ENCODE results near the gene PRDM12. TPM values are rescaled to one million over a fixed set of nuclear protein-coding genes. Genes with fewer than 3 reads are reported as not detected.

The PRDM12 gene
- total RNA-seq, 1 donor from 2014 or later = not detected

DNA sequence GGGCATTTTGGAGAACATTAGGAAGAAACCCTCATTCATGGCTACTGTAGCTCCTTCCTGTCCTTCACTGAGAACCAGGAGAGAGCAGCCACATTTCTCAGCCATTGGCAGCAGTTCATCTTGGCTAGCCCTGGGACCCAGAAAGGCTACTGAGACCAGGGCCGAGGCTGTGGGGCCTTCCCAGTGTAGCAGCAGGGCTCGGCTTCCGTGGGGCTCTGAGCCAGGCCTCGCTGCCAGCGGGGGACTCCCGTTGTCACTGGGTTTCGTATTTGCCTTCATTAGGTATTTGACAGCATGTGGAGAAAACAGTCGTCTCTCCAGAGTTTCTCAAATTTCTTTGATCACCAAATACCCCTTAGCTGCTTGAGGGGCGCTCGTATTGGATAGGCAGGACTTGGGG lies 37.3 kb upstream of the PRDM12 start:
- H3K9me3 Mint-ChIP-seq (ENCODE audit: low read depth) = no peaks in the 10 kb centered on the region
- H3K4me1 Mint-ChIP-seq (ENCODE audit: low read depth) = peaks cover 5% of the 10 kb centered on the region
- no peak overlapping the region for H3K4me3 Mint-ChIP-seq (ENCODE audit: low read depth)
- TF ChIP-seq, protein P1, sequence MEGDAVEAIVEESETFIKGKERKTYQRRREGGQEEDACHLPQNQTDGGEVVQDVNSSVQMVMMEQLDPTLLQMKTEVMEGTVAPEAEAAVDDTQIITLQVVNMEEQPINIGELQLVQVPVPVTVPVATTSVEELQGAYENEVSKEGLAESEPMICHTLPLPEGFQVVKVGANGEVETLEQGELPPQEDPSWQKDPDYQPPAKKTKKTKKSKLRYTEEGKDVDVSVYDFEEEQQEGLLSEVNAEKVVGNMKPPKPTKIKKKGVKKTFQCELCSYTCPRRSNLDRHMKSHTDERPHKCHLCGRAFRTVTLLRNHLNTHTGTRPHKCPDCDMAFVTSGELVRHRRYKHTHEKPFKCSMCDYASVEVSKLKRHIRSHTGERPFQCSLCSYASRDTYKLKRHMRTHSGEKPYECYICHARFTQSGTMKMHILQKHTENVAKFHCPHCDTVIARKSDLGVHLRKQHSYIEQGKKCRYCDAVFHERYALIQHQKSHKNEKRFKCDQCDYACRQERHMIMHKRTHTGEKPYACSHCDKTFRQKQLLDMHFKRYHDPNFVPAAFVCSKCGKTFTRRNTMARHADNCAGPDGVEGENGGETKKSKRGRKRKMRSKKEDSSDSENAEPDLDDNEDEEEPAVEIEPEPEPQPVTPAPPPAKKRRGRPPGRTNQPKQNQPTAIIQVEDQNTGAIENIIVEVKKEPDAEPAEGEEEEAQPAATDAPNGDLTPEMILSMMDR (IDR thresholded peaks at IDR 0.05; ENCODE audit: unreplicated experiment) = no peak
- peaks cover 19% of the 10 kb centered on the region for H3K36me3 Mint-ChIP-seq (ENCODE audit: insufficient read depth)
- H3K27ac Mint-ChIP-seq = no peak overlapping the region
- H3K27me3 Mint-ChIP-seq = no peaks in the 10 kb centered on the region
- no peak for DNase-seq (ENCODE audit: low spot score, unreplicated experiment)

DNA sequence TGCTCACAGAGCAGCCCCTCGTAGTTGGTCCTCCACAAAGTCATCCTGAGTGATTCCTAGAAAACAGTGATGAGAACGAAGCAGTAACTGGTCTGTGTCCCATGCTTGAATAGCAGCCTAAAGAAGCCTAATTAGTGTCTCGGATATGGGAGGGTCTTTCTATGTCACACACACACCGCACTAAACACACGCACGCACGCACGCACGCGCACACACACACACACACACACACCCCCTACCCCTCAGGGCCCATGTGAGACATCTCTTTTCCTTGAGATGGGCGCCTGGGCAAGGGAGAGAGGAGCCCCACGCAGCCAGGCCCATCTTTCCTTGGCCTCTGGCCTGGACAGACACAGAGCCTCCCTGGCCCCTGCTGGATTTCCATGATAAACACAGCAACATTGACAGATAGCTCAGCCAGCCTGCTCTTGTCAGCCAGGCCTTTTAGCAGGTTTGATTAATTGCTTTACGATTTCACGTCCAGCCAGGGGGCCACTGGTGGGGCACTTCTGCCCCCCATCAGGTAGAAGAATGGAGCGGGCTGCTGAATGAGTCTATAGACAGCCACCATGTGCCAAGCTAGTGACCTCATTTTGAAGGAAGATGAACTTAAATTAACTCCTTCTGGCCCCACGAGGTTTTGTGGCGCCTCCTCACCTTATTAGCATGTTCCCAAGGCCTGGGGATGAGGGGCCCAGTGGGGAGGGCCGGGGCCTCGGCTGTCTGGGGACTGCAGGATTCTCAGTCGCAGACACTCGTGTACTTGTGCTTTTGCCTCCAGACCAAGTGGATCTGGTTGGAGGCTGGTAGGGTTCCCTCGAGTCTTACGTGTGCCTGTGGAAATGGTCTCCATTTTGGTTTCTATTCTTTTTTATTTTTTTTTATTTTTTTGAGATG lies 36.2 kb upstream of the PRDM12 start:
- no peak for DNase-seq (ENCODE audit: low spot score, unreplicated experiment)
- H3K27ac Mint-ChIP-seq = peak overlapping the region; percentile 69
- no peaks in the 10 kb centered on the region for H3K27me3 Mint-ChIP-seq
- peaks cover 5% of the 10 kb centered on the region for H3K4me1 Mint-ChIP-seq (ENCODE audit: low read depth)
- H3K4me3 Mint-ChIP-seq (ENCODE audit: low read depth) = no peak overlapping the region
- no peaks in the 10 kb centered on the region for H3K9me3 Mint-ChIP-seq (ENCODE audit: low read depth)
- TF ChIP-seq, protein P1 (IDR thresholded peaks at IDR 0.05; ENCODE audit: unreplicated experiment) = no peak
- peaks cover 19% of the 10 kb centered on the region for H3K36me3 Mint-ChIP-seq (ENCODE audit: insufficient read depth)

DNA sequence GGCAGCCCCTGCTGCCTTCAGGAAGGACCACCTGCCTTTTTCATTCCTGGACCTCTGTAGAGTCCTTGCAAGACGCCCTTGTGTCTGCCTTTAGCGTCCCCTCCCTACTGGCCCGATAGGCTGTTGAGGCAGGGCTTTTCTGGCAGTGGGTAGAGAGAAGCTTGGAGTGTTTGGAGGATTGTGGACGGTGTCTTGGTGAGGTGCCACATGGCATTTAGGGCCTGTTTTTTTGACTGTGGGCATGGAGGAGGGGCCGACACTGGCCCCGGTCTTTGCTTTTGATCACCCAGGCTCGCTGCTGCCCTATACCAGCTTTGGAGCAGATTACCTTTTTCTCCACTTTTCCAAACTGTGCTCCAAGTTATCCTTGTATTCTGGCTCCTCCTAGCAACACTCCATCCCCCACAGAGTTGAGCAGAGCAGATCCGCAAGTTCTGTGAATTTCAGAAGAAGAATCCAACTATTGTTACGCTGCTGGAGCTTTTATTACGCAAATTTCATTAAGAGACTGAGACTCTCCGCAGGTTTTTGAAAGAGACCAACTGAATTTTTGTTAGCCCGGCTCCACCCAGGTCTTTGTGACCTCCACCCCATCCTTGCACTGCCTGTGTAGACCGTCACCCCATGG lies 34.8 kb upstream of the PRDM12 start:
- peaks cover 19% of the 10 kb centered on the region for H3K36me3 Mint-ChIP-seq (ENCODE audit: insufficient read depth)
- H3K27me3 Mint-ChIP-seq = no peaks in the 10 kb centered on the region
- H3K27ac Mint-ChIP-seq = no peak overlapping the region
- no peaks in the 10 kb centered on the region for H3K9me3 Mint-ChIP-seq (ENCODE audit: low read depth)
- peaks cover 5% of the 10 kb centered on the region for H3K4me1 Mint-ChIP-seq (ENCODE audit: low read depth)
- TF ChIP-seq, protein P1 (IDR thresholded peaks at IDR 0.05; ENCODE audit: unreplicated experiment) = no peak
- no peak for DNase-seq (ENCODE audit: low spot score, unreplicated experiment)
- H3K4me3 Mint-ChIP-seq (ENCODE audit: low read depth) = no peak overlapping the region

DNA sequence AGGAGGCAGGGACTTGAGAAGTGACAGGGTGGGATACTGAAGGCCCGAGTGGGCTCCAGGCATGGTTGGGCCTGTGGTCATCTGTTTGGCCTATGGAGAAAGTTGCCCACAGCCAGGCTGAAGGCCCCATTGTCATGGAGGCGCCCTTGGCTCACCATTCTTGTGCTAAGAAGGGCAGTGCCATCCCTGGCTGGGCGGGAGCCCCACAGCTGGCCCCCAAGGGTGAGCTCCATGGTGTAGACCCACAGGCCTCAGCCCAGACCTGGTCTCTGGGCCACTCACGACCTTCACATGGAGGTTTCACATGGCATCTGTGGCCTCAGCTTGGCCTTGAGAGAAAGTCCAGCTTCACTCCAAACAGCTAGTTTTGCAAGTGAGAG lies 34.3 kb upstream of the PRDM12 start:
- TF ChIP-seq, protein P1 (IDR thresholded peaks at IDR 0.05; ENCODE audit: unreplicated experiment) = no peak
- H3K4me3 Mint-ChIP-seq (ENCODE audit: low read depth) = no peak overlapping the region
- no peak overlapping the region for H3K27ac Mint-ChIP-seq
- no peaks in the 10 kb centered on the region for H3K9me3 Mint-ChIP-seq (ENCODE audit: low read depth)
- H3K36me3 Mint-ChIP-seq (ENCODE audit: insufficient read depth) = peaks cover 19% of the 10 kb centered on the region
- no peaks in the 10 kb centered on the region for H3K27me3 Mint-ChIP-seq
- no peak for DNase-seq (ENCODE audit: low spot score, unreplicated experiment)
- H3K4me1 Mint-ChIP-seq (ENCODE audit: low read depth) = peaks cover 5% of the 10 kb centered on the region

DNA sequence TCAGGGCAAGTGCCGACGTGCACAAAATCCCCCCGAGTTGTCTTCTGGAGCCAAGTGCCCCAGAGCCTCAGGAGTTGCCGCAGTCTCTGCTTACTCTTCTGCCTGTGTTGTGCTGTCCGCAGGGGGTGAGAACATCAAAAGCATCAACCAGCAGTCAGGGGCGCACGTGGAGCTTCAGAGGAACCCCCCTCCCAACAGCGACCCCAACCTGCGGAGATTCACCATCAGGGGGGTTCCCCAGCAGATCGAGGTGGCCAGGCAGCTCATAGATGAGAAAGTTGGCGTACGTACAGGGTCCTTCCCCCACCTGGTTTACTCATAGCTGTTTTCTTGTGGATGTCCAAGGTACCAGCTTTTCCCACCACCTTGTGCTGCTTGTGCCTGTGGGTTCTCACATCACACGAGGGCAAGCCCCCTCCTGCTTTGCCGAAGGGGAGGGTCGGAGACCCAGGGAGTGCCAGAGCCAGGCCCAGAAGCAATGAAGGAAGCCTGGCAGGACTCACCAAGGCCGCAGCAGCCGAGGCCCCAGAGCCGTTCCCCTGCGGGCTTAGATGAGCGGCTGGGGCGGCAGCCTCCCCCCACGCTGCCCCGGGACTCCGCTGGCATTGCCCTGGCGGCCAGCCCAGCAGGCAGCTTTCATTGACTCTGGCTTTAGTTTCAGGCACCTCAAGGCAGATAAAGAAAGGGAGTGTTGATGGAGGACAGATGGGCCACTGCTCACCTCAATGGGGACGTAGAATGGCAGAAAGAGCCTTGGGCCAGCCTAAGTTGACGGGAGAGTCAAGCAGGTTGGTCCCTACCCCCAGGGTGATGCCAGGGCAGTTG lies 33.7 kb upstream of the PRDM12 start:
- TF ChIP-seq, protein P1 (IDR thresholded peaks at IDR 0.05; ENCODE audit: unreplicated experiment) = no peak
- no peak for DNase-seq (ENCODE audit: low spot score, unreplicated experiment)
- H3K36me3 Mint-ChIP-seq (ENCODE audit: insufficient read depth) = peaks cover 19% of the 10 kb centered on the region
- H3K4me1 Mint-ChIP-seq (ENCODE audit: low read depth) = peaks cover 5% of the 10 kb centered on the region
- H3K27me3 Mint-ChIP-seq = no peaks in the 10 kb centered on the region
- H3K9me3 Mint-ChIP-seq (ENCODE audit: low read depth) = no peaks in the 10 kb centered on the region
- no peak overlapping the region for H3K27ac Mint-ChIP-seq
- H3K4me3 Mint-ChIP-seq (ENCODE audit: low read depth) = no peak overlapping the region
